H1 (cell line): ENCODE measurements around the gene CD28. TPM values are rescaled to one million over a fixed set of nuclear protein-coding genes. Genes with fewer than 3 reads are reported as not detected.

Experiments used
- CHD2 ChIP-seq: IDR thresholded peaks from 2 replicates; pipeline ENCODE4 v1.6.1; 2012; ENCODE audit warnings: low read length, improper control_type of control experiment
- CTCF ChIP-seq, 3 experiments: IDR thresholded peaks; 1 replicate in 2 of 3; 2 replicates in 1 of 3; pipeline versions ENCODE4 v1.5.1 to v1.6.1; 2011; ENCODE audit warnings: low read length in 3 of 3, mild to moderate bottlenecking in 3 of 3, inconsistent platforms in 2 of 3, low read depth in 1 of 3, moderate library complexity in 1 of 3; ENCODE audit not compliant: insufficient read depth in 1 of 3; ENCODE audit errors: control extremely low read depth in 1 of 3
- RXRA ChIP-seq: IDR thresholded peaks from 2 replicates; pipeline ENCODE4 v1.6.1; 2011; ENCODE audit warnings: low read depth, mild to moderate bottlenecking, low read length, moderate library complexity; ENCODE audit not compliant: insufficient read depth
- SAP30 ChIP-seq: fragments of 300-600 bp; sonication (generic); IDR thresholded peaks from 2 replicates; pipeline ENCODE4 v1.7.1; 2012; ENCODE audit warnings: low read length, moderate library complexity, mild to moderate bottlenecking, inconsistent platforms; ENCODE audit not compliant: insufficient read depth, insufficient replicate concordance
- TBP ChIP-seq: IDR thresholded peaks from 2 replicates; pipeline ENCODE4 v1.6.1; 2011; ENCODE audit warnings: low read depth, low read length, improper control_type of control experiment
- polyA plus RNA-seq, 7 experiments: library from polyadenylated mRNA; depleted of rRNA in 3 of 7; stranded (reverse) in 5 of 7; unstranded in 2 of 7; fragments of >200 nt in 5 of 7; fragments of 200-250 nt in 2 of 7; gene quantifications; 1 replicate in 5 of 7; 2 replicates in 1 of 7; 4 replicates in 1 of 7; pipeline versions ENCODE4 v1.2.1 to v1.2.3, GENCODE V29; 2011 to 2013; ENCODE audit warnings: missing spikeins in 2 of 7, mixed read lengths in 2 of 7
- total RNA-seq: library from RNA; stranded (reverse); fragmentation: NEBNext Ultra II Directional; extraction: Animal tissue kit (Norgen Biotek cat#: 25700); gene quantifications from 2 replicates; pipeline ENCODE4 v1.2.1, GENCODE V29; 2021
- TF ChIP-seq, protein P1 (sequence below): fragments of 300-600 bp; sonication (generic); IDR thresholded peaks from 2 replicates; pipeline ENCODE4 v1.7.1; 2012; ENCODE audit warnings: low read length, moderate library complexity, mild to moderate bottlenecking, inconsistent platforms; ENCODE audit not compliant: insufficient replicate concordance
- TF ChIP-seq, protein P2 (sequence below): IDR thresholded peaks from 2 replicates; pipeline ENCODE4 v1.6.1; 2012; ENCODE audit warnings: inconsistent platforms

CD28 gene
- total and polyA plus RNA-seq, 2 of the 8 experiments (the other 6 are each of a cell fraction or from before 2014, with no cell fraction given), result not detected

DNA sequence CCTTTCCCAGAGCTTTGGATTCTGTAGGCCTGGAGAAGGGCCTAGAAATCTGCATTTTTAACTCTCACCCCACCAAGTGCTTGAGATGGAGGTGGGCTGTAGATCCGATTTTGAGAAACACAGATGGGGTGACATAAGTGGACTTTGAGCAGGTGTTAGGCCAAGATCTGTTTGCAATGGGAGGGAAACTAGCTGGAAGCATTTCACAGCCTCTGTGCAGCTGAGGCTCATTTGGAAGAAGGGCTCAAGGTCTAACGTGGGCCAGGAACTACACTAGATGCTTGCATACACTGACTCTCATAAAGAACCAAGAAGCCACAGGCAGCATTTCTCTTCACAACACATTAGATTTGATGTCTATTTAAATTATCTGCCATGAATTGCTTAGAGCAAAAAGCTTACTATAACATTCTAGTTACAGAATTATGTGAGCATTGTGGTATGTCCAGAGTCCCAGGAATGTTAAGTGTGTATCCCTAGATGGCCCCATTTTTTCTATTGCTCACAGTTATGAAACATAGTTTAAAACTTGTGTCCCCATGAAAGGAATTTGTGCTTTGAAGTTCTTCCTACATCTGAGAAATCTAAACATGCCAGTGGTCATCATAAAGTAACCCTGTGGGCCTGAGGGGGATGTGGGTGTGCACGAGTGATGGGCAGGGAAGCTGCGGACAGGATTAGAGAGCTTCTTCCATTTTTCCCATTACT, 77.2 kb downstream of the CD28 start (continued):
- TF ChIP-seq, protein P1, sequence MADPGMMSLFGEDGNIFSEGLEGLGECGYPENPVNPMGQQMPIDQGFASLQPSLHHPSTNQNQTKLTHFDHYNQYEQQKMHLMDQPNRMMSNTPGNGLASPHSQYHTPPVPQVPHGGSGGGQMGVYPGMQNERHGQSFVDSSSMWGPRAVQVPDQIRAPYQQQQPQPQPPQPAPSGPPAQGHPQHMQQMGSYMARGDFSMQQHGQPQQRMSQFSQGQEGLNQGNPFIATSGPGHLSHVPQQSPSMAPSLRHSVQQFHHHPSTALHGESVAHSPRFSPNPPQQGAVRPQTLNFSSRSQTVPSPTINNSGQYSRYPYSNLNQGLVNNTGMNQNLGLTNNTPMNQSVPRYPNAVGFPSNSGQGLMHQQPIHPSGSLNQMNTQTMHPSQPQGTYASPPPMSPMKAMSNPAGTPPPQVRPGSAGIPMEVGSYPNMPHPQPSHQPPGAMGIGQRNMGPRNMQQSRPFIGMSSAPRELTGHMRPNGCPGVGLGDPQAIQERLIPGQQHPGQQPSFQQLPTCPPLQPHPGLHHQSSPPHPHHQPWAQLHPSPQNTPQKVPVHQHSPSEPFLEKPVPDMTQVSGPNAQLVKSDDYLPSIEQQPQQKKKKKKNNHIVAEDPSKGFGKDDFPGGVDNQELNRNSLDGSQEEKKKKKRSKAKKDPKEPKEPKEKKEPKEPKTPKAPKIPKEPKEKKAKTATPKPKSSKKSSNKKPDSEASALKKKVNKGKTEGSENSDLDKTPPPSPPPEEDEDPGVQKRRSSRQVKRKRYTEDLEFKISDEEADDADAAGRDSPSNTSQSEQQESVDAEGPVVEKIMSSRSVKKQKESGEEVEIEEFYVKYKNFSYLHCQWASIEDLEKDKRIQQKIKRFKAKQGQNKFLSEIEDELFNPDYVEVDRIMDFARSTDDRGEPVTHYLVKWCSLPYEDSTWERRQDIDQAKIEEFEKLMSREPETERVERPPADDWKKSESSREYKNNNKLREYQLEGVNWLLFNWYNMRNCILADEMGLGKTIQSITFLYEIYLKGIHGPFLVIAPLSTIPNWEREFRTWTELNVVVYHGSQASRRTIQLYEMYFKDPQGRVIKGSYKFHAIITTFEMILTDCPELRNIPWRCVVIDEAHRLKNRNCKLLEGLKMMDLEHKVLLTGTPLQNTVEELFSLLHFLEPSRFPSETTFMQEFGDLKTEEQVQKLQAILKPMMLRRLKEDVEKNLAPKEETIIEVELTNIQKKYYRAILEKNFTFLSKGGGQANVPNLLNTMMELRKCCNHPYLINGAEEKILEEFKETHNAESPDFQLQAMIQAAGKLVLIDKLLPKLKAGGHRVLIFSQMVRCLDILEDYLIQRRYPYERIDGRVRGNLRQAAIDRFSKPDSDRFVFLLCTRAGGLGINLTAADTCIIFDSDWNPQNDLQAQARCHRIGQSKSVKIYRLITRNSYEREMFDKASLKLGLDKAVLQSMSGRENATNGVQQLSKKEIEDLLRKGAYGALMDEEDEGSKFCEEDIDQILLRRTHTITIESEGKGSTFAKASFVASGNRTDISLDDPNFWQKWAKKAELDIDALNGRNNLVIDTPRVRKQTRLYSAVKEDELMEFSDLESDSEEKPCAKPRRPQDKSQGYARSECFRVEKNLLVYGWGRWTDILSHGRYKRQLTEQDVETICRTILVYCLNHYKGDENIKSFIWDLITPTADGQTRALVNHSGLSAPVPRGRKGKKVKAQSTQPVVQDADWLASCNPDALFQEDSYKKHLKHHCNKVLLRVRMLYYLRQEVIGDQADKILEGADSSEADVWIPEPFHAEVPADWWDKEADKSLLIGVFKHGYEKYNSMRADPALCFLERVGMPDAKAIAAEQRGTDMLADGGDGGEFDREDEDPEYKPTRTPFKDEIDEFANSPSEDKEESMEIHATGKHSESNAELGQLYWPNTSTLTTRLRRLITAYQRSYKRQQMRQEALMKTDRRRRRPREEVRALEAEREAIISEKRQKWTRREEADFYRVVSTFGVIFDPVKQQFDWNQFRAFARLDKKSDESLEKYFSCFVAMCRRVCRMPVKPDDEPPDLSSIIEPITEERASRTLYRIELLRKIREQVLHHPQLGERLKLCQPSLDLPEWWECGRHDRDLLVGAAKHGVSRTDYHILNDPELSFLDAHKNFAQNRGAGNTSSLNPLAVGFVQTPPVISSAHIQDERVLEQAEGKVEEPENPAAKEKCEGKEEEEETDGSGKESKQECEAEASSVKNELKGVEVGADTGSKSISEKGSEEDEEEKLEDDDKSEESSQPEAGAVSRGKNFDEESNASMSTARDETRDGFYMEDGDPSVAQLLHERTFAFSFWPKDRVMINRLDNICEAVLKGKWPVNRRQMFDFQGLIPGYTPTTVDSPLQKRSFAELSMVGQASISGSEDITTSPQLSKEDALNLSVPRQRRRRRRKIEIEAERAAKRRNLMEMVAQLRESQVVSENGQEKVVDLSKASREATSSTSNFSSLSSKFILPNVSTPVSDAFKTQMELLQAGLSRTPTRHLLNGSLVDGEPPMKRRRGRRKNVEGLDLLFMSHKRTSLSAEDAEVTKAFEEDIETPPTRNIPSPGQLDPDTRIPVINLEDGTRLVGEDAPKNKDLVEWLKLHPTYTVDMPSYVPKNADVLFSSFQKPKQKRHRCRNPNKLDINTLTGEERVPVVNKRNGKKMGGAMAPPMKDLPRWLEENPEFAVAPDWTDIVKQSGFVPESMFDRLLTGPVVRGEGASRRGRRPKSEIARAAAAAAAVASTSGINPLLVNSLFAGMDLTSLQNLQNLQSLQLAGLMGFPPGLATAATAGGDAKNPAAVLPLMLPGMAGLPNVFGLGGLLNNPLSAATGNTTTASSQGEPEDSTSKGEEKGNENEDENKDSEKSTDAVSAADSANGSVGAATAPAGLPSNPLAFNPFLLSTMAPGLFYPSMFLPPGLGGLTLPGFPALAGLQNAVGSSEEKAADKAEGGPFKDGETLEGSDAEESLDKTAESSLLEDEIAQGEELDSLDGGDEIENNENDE, result no peak
- TF ChIP-seq RXRA (no peak), CHD2 (no peak), SAP30 (no peak), TBP (no peak), CTCF (IDR thresholded peaks at IDR 0.05; ENCODE audit: control extremely low read depth in 1 of 3, insufficient read depth in 1 of 3, low read depth in 1 of 3, low read length in 3 of 3) (no peak)
- TF ChIP-seq, protein P2, sequence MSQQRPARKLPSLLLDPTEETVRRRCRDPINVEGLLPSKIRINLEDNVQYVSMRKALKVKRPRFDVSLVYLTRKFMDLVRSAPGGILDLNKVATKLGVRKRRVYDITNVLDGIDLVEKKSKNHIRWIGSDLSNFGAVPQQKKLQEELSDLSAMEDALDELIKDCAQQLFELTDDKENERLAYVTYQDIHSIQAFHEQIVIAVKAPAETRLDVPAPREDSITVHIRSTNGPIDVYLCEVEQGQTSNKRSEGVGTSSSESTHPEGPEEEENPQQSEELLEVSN, result no peak
